SK-N-SH treated with all-trans-retinoic acid at 6 μM for 48 hours (cell line): ENCODE data around the gene RHOU.

Source experiments
- ATAC-seq: fragments of 200-7000 bp; cut with Tn5 transposase; 3 replicates; pipeline ENCODE4 v1.9.1; 2020; ENCODE audit warnings: mild to moderate bottlenecking, moderate library complexity
- BACH2 ChIP-seq: fragments of 250-450 bp; sonication (Bioruptor Pico); IDR thresholded peaks from 2 replicates; pipeline ENCODE4 v1.9.0; 2021; ENCODE audit warnings: mild to moderate bottlenecking, borderline replicate concordance
- CSRNP3 ChIP-seq: fragments of 250-450 bp; sonication (Bioruptor Pico); IDR thresholded peaks from 2 replicates; pipeline ENCODE4 v1.5.1; 2021; ENCODE audit warnings: mild to moderate bottlenecking, moderate library complexity
- ESRRG ChIP-seq: fragments of 250-450 bp; sonication (Bioruptor Pico); IDR thresholded peaks from 2 replicates; pipeline ENCODE4 v1.6.1; 2021; ENCODE audit warnings: mild to moderate bottlenecking
- GLIS3 ChIP-seq: fragments of 250-450 bp; sonication (Bioruptor Pico); IDR thresholded peaks from 2 replicates; pipeline ENCODE4 v1.5.0; 2020; ENCODE audit warnings: mild to moderate bottlenecking, moderate library complexity
- ISL1 ChIP-seq: fragments of 250-450 bp; sonication (Bioruptor Pico); IDR thresholded peaks from 2 replicates; pipeline ENCODE4 v2.1.2; 2022; ENCODE audit warnings: mild to moderate bottlenecking, moderate library complexity
- OSR1 ChIP-seq: fragments of 250-450 bp; sonication (Bioruptor Pico); IDR thresholded peaks from 2 replicates; pipeline ENCODE4 v1.8.0; 2022; ENCODE audit warnings: moderate library complexity, mild to moderate bottlenecking, inconsistent platforms
- SNAI2 ChIP-seq: fragments of 250-450 bp; sonication (Bioruptor Pico); IDR thresholded peaks from 2 replicates; pipeline ENCODE4 v1.5.0; 2020; ENCODE audit warnings: mild to moderate bottlenecking, moderate library complexity
- TCF4 ChIP-seq: fragments of 250-450 bp; sonication (Bioruptor Pico); IDR thresholded peaks from 2 replicates; pipeline ENCODE4 v1.8.0; 2021; ENCODE audit warnings: mild to moderate bottlenecking, moderate library complexity, borderline replicate concordance
- TOX ChIP-seq: fragments of 250-450 bp; sonication (Bioruptor Pico); IDR thresholded peaks from 2 replicates; pipeline ENCODE4 v1.8.0; 2021; ENCODE audit warnings: mild to moderate bottlenecking, moderate library complexity, borderline replicate concordance
- TSHZ2 ChIP-seq: fragments of 250-450 bp; sonication (Bioruptor Pico); IDR thresholded peaks from 2 replicates; pipeline ENCODE4 v1.5.0; 2020; ENCODE audit warnings: mild to moderate bottlenecking, moderate library complexity
- ZC3H10 ChIP-seq: fragments of 250-450 bp; sonication (Bioruptor Pico); IDR thresholded peaks from 2 replicates; pipeline ENCODE4 v1.5.1; 2021; ENCODE audit warnings: mild to moderate bottlenecking, moderate library complexity
- ZFP3 ChIP-seq: fragments of 250-450 bp; sonication (Bioruptor Pico); IDR thresholded peaks from 2 replicates; pipeline ENCODE4 v1.5.0; 2020; ENCODE audit warnings: mild to moderate bottlenecking, moderate library complexity
- ZFP30 ChIP-seq: fragments of 450-650 bp; formaldehyde crosslinking; IDR thresholded peaks from 2 replicates; pipeline ENCODE4 v1.5.0; 2022; ENCODE audit warnings: mild to moderate bottlenecking, moderate library complexity
- ZNF70 ChIP-seq: fragments of 450-650 bp; formaldehyde crosslinking; IDR thresholded peaks from 2 replicates; pipeline ENCODE4 v1.5.0; 2020; ENCODE audit warnings: mild to moderate bottlenecking, moderate library complexity

Gene RHOU

GRCh38 chr1:228760979-228761378 lies 25.7 kb downstream of the RHOU start (continued):
- TF ChIP-seq TSHZ2 (CRISPR knock-in tag): no peak
- no peak for TF ChIP-seq ISL1 (CRISPR knock-in tag)
- TF ChIP-seq ZC3H10: no peak
- TF ChIP-seq GLIS3 (CRISPR knock-in tag): no peak
- no peak for TF ChIP-seq ESRRG (CRISPR knock-in tag)

GRCh38 chr1:228763561-228763960 lies 28.3 kb downstream of the RHOU start:
- TF ChIP-seq SNAI2 (CRISPR knock-in tag): no peak
- no peak for TF ChIP-seq TCF4 (CRISPR knock-in tag)
- TF ChIP-seq ZC3H10: no peak
- no peak for TF ChIP-seq TOX (CRISPR knock-in tag)
- TF ChIP-seq GLIS3 (CRISPR knock-in tag): no peak
- no peak for TF ChIP-seq ZNF70 (CRISPR knock-in tag)
- ATAC-seq: no peak

GRCh38 chr1:228765168-228765946 lies 30.1 kb downstream of the RHOU start:
- TF ChIP-seq OSR1 (no peak), TCF4 (CRISPR knock-in tag) (no peak), CSRNP3 (CRISPR knock-in tag) (no peak), GLIS3 (CRISPR knock-in tag) (no peak), ZFP30 (CRISPR knock-in tag) (no peak), TOX (CRISPR knock-in tag) (no peak), ZC3H10 (no peak), ISL1 (CRISPR knock-in tag) (no peak)
- TF ChIP-seq, all 23 proteins: peak for 0
- no peak for ATAC-seq

- TF ChIP-seq BACH2 (CRISPR knock-in tag) (no peak), ESRRG (CRISPR knock-in tag) (no peak), ZFP3 (CRISPR knock-in tag) (no peak), ZC3H10 (no peak), CSRNP3 (CRISPR knock-in tag) (no peak)
- no peak for ATAC-seq
These were observed 31.5 kb downstream of the RHOU start for GRCh38 chr1:228766788-228767187.

GRCh38 chr1:228767636-228768354 lies 32.5 kb downstream of the RHOU start:
- TF ChIP-seq TSHZ2 (CRISPR knock-in tag) (peak; percentile 44; the same call in 1 of the 2 replicates), TCF4 (CRISPR knock-in tag) (no peak), ZFP3 (CRISPR knock-in tag) (no peak)

More at GRCh38 chr1:228767636-228768354, 32.5 kb downstream of the RHOU start:
- ATAC-seq: no peak
